ENCODE measurements around the gene MEI4.
"Not testable (repeated sequence)": the region's sequence is repeated elsewhere in the genome, so short reads cannot be mapped to it uniquely, and the experiment has no call there.

The MEI4 gene

GRCh38 chr6:77715588-77715987, 62.7 kb downstream of the MEI4 start:
- TF ChIP-seq CTCF (IDR thresholded peaks at IDR 0.05; ENCODE audit: low read depth, low read length, missing control alignments), result no peak
- no peak for DNase-seq (ENCODE audit: low read depth)
- no peak overlapping the region for H3K4me3 ChIP-seq (ENCODE audit: low read depth, low read length)

GRCh38 chr6:77716311-77716710, 63.5 kb downstream of the MEI4 start:
- no peak for DNase-seq (ENCODE audit: low read depth)
- no peak for TF ChIP-seq CTCF (IDR thresholded peaks at IDR 0.05; ENCODE audit: low read depth, low read length, missing control alignments)
- no peak overlapping the region for H3K4me3 ChIP-seq (ENCODE audit: low read depth, low read length)

- not testable (repeated sequence) for H3K4me3 ChIP-seq (ENCODE audit: low read depth, low read length); DNase-seq (ENCODE audit: low read depth)
Measured at GRCh38 chr6:77736010-77736409, 83.2 kb downstream of the MEI4 start.

GRCh38 chr6:77740380-77740779, 87.5 kb downstream of the MEI4 start:
- no peak overlapping the region for H3K4me3 ChIP-seq (ENCODE audit: low read depth, low read length)
- DNase-seq (ENCODE audit: low read depth), result no peak
- peak; percentile 14 for TF ChIP-seq CTCF (IDR thresholded peaks at IDR 0.05; ENCODE audit: low read depth, low read length, missing control alignments)

- not testable (repeated sequence) for H3K4me3 ChIP-seq (ENCODE audit: low read depth, low read length); DNase-seq (ENCODE audit: low read depth)
Measured at GRCh38 chr6:77752156-77752555, 99.3 kb downstream of the MEI4 start.

GRCh38 chr6:77762386-77762785, 109.5 kb downstream of the MEI4 start:
- DNase-seq (ENCODE audit: low read depth), result no peak
- no peak overlapping the region for H3K4me3 ChIP-seq (ENCODE audit: low read depth, low read length)
- TF ChIP-seq CTCF (IDR thresholded peaks at IDR 0.05; ENCODE audit: low read depth, low read length, missing control alignments), result no peak

- TF ChIP-seq CTCF (IDR thresholded peaks at IDR 0.05; ENCODE audit: low read depth, low read length, missing control alignments), result no peak
- DNase-seq (ENCODE audit: low read depth), result no peak
- H3K4me3 ChIP-seq (ENCODE audit: low read depth, low read length), result no peak overlapping the region
Measured at GRCh38 chr6:77763124-77763523, 110.3 kb downstream of the MEI4 start.

GRCh38 chr6:77764364-77764763, 111.5 kb downstream of the MEI4 start:
- no peak overlapping the region for H3K4me3 ChIP-seq (ENCODE audit: low read depth, low read length)
- TF ChIP-seq CTCF (IDR thresholded peaks at IDR 0.05; ENCODE audit: low read depth, low read length, missing control alignments), result no peak
- DNase-seq (ENCODE audit: low read depth), result no peak
